ENCODE measurements around the gene UBE2D2.
A peak's percentile ranks its signal among the peaks of the same experiment; 100 is the strongest.

Gene UBE2D2

DNA sequence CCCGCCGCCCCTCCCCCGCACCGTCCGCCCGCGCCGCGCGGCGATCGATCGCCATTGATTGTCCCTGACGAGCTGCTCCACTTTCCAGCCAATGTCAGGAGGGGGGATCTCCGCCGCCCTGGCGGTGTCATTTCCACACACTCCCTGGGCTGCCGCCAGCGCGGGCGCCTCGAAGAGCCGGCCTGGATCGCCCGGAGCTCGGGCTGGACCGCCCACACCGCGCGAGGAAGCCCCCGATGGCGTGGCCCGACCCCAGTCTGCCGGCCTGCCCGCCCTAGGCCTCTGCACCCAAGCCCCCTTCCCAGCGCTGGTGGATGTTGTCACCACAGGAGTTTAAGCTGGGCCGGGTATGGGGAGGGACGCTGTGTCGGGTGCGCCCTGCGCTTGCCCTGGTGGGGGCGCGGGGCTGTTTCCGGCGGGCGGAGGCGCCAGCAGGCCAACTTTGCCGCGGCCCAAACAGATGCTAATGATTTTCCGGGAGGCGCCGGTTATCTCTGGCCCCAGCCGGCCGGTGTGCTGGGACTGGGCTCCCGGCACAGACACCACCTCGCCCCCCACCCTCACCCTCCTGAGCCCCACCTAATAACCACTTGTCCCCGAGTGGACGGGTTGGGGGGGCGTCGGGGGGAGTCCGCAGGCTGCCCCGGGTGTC is 76.4 kb downstream of the UBE2D2 start:
- TF ChIP-seq, protein P1, sequence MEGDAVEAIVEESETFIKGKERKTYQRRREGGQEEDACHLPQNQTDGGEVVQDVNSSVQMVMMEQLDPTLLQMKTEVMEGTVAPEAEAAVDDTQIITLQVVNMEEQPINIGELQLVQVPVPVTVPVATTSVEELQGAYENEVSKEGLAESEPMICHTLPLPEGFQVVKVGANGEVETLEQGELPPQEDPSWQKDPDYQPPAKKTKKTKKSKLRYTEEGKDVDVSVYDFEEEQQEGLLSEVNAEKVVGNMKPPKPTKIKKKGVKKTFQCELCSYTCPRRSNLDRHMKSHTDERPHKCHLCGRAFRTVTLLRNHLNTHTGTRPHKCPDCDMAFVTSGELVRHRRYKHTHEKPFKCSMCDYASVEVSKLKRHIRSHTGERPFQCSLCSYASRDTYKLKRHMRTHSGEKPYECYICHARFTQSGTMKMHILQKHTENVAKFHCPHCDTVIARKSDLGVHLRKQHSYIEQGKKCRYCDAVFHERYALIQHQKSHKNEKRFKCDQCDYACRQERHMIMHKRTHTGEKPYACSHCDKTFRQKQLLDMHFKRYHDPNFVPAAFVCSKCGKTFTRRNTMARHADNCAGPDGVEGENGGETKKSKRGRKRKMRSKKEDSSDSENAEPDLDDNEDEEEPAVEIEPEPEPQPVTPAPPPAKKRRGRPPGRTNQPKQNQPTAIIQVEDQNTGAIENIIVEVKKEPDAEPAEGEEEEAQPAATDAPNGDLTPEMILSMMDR (IDR thresholded peaks at IDR 0.05; ENCODE audit: borderline replicate concordance, control extremely low read depth, extremely low read depth, insufficient read depth, missing control alignments), result no peak
- in situ Hi-C loops (cut with MboI; ENCODE audit: low sequenced_read_pairs, unreplicated experiment), result no loop called here
- peak; percentile 88 for DNase-seq (ENCODE audit: low spot score)

DNA sequence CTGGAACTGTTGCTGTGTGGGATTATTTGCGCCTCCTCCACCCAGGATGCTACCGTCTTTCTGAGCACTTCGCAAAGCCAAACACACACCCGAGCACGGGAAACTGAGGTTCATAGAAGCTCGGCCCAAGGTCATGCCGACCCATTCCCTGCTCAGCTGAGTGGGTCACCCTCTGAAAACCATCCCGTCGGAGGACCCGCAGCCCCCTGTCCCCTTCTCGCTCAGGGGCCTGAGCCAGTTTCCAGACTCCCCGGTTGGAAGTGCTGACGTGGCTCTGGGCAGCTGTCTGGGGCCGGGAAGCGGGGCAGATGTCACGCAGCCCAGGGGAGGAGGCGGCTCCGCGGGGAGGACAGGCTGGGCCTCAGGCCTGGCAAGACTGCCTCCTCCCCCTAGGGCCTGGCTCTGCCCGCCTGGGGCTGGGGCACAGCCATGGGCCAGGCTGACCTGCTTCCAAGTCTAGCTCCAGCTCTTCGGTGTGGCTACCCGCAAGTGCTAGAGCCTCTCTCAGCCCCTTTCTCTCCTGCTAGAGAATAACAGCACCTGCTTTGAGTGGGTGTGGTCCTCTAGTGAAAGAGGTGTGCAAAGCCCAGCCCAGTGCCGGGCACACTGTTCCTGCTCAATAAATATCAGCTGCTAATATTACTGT is 77.1 kb downstream of the UBE2D2 start:
- DNase-seq (ENCODE audit: low spot score), result peak; percentile 62
- in situ Hi-C loops (cut with MboI; ENCODE audit: low sequenced_read_pairs, unreplicated experiment), result no loop called here

DNA sequence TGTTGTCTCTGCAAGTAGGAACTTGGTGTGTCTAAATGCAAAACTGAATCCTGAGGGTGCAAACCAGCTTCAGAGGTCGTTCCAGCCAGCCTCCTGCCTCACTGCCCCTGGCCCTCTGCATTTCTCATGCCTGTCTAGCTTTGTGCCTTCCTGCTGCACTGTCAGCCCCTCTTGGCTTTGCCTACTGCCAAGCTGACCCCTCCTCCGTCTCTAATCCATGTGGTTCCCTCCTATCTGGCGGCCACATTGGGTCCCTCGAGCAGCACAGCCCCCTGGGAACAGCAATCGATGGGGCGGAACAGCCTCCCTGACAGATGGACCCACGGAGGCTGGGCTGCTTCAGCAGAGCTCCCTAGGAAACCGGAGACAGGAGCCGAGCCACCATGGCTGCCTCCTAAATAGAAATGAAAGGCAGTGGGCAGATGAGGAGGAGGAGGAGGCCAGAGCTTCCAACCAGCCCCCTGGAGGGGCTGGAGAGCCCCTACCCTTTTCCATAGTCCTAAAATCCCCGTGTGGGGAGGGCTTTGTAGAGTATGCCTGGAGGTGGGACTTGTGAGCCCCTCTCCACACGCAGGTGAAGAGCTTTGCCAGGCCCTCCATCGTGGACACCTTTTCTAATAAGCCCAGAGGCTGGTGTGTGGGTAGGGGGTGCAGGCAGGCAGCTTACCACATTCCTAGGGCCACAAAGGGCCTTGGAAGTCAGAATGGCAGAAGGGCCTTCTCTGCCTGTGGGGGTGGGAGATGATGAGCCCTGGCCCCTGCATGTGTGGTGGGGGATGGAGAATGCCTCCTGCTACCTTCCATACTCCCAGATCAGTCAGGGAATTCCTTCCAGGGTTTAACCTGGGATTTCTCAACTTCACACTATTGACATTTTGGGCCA is 77.8 kb downstream of the UBE2D2 start:
- TF ChIP-seq, protein P1 (IDR thresholded peaks at IDR 0.05; ENCODE audit: borderline replicate concordance, control extremely low read depth, extremely low read depth, insufficient read depth, missing control alignments), result no peak
- in situ Hi-C loops (cut with MboI; ENCODE audit: low sequenced_read_pairs, unreplicated experiment), result no loop called here
- DNase-seq (ENCODE audit: low spot score), result no peak

More for the DNA sequence above, 77.1 kb downstream of the UBE2D2 start:
- TF ChIP-seq, protein P1 (IDR thresholded peaks at IDR 0.05; ENCODE audit: borderline replicate concordance, control extremely low read depth, extremely low read depth, insufficient read depth, missing control alignments), result no peak

DNA sequence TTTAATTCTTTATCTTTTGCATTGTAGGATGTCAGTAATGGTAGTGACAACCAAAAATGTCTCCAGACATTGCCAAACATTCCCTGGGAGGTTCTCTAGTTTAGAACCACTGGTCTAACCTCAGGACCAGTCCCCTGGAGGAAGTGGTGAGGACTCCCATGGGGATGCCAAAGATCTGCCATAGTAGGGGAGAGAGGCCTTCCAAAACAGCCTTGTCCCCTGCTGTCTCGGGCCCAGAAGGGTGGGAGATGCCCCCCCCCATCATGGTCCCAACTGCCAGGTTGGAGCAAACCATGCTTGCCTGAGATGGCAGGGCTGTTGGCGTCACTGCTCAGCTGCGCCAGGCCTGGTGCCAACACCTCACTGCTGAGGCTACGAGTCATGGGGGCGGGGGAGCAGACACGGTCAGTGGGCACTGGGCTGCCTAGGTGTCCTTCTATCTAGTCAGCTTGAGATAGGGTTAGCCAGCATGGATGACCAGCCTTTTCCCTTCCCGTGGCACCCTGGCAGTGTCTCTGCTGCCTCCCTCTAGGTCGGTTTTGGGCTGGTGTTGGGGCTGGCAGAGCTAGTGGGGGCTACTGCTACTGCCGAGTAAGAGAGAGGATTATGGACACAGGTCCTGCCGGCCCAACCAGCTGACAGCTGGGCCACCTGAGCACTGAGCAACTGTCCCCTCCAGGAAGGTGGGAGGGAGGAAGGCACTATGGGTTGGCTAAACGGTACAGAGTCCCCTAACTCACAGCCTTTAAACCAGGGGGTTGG is 78.7 kb downstream of the UBE2D2 start:
- TF ChIP-seq, protein P1 (IDR thresholded peaks at IDR 0.05; ENCODE audit: borderline replicate concordance, control extremely low read depth, extremely low read depth, insufficient read depth, missing control alignments), result no peak
- in situ Hi-C loops (cut with MboI; ENCODE audit: low sequenced_read_pairs, unreplicated experiment), result no loop called here
- DNase-seq (ENCODE audit: low spot score), result no peak

DNA sequence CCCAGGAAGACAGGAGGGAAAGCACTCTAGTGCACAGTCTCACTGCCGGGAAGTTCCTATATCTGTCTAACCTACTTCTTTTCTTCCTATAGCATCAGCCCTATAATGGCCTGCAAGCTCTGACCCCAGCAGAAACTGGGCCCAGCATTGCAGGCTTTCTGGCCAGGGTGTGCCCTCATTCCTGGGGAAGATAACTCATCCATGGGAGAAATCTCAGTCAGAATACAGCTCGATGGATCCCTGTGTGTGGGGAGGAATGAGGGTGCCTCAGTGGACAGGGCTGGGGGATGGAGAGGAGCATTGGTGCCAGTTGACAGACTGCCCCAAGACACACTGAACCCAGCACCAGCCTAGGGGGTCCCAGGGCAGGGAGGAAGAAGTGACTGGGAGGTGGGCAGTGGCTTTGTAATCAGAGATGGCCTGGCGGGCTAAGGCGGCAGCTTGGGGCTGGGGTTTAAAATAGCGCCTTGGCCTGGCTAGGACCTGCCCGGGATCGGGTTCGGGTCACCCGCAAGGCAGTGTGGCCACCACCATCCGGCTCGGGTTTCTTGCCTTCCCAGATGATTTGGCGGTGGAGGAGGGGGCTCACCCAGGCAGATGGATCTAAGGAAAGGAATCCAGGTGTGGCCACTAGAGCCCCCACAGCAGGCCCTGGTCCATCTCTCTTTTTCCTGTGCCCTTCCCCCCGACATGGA is 79.4 kb downstream of the UBE2D2 start:
- no peak for DNase-seq (ENCODE audit: low spot score)
- TF ChIP-seq, protein P1 (IDR thresholded peaks at IDR 0.05; ENCODE audit: borderline replicate concordance, control extremely low read depth, extremely low read depth, insufficient read depth, missing control alignments), result no peak
- in situ Hi-C loops (cut with MboI; ENCODE audit: low sequenced_read_pairs, unreplicated experiment), result no loop called here

All from GM13976 (cell line).